Fibroblast of lung (primary cell): ENCODE results near the gene PSTPIP2. TPM values are rescaled to one million over a fixed set of nuclear protein-coding genes. Genes with fewer than 3 reads are reported as not detected.
A peak's percentile ranks its signal among the peaks of the same experiment; 100 is the strongest.

Source experiments
- DNase-seq, 2 donors: peaks; one replicate each; pipeline versions ENCODE4 v3.0.0 to v3.0.0-alpha.2; 2010; ENCODE audit warnings: low read depth in 2 of 2
- H2AFZ ChIP-seq: 2 replicates; pipeline ENCODE4 v1.5.1; 2012; ENCODE audit warnings: low read length, control low read depth, inconsistent platforms
- H3K27ac ChIP-seq: 2 replicates; pipeline ENCODE4 v1.5.1; 2011; ENCODE audit warnings: low read length, control low read depth; ENCODE audit not compliant: insufficient read depth
- H3K27me3 ChIP-seq: 2 replicates; pipeline ENCODE4 v1.5.1; 2011; ENCODE audit warnings: mild to moderate bottlenecking, low read length; ENCODE audit not compliant: control insufficient read depth, insufficient read depth
- H3K36me3 ChIP-seq: 2 replicates; pipeline ENCODE4 v1.5.1; 2011; ENCODE audit warnings: low read length; ENCODE audit not compliant: control insufficient read depth, insufficient read depth
- H3K4me1 ChIP-seq: 2 replicates; pipeline ENCODE4 v1.5.1; 2011; ENCODE audit warnings: low read length; ENCODE audit not compliant: control insufficient read depth, insufficient read depth; ENCODE audit errors: extremely low read depth
- H3K4me2 ChIP-seq: 2 replicates; pipeline ENCODE4 v1.5.1; 2011; ENCODE audit warnings: low read length, control low read depth; ENCODE audit not compliant: insufficient read depth; ENCODE audit errors: extremely low read depth
- H3K4me3 ChIP-seq, 4 experiments: fragments of 200-600 bp in 1 of 4; sonication (generic) in 1 of 4; replicated peaks in 1 of 4; 2 replicates each; pipeline ENCODE4 v1.5.1; 2011 to 2016; ENCODE audit warnings: low read length in 4 of 4, low read depth in 3 of 4, mild to moderate bottlenecking in 3 of 4, control low read depth in 2 of 4, inconsistent platforms in 1 of 4, mixed read lengths in 1 of 4; ENCODE audit not compliant: insufficient read depth in 1 of 4; ENCODE audit errors: control extremely low read depth in 1 of 4
- H3K79me2 ChIP-seq: 2 replicates; pipeline ENCODE4 v1.5.1; 2012; ENCODE audit warnings: mild to moderate bottlenecking, low read length, inconsistent platforms; ENCODE audit not compliant: control insufficient read depth, insufficient read depth
- H3K9ac ChIP-seq: 2 replicates; pipeline ENCODE4 v1.5.1; 2011; ENCODE audit warnings: mild to moderate bottlenecking, low read length, control low read depth; ENCODE audit not compliant: insufficient read depth
- H3K9me3 ChIP-seq: 2 replicates; pipeline ENCODE4 v1.5.1; 2012; ENCODE audit warnings: low read depth, low read length; ENCODE audit not compliant: control insufficient read depth, insufficient read depth
- H4K20me1 ChIP-seq: 2 replicates; pipeline ENCODE4 v1.5.1; 2011; ENCODE audit warnings: low read length; ENCODE audit not compliant: control insufficient read depth, insufficient read depth; ENCODE audit errors: extremely low read depth
- CTCF ChIP-seq, 2 donors: IDR thresholded peaks in 1 of 2; conservative IDR thresholded peaks in 1 of 2; 1 replicate in 1 of 2; 2 replicates in 1 of 2; pipeline ENCODE4 v1.5.1; 2011 to 2012; ENCODE audit warnings: low read length in 2 of 2, control low read depth in 1 of 2, inconsistent platforms in 1 of 2, low read depth in 1 of 2, mild to moderate bottlenecking in 1 of 2
- EZH2 ChIP-seq: IDR thresholded peaks from 2 replicates; pipeline ENCODE4 v1.5.1; 2012; ENCODE audit warnings: low read length, control low read depth, mild to moderate bottlenecking; ENCODE audit errors: missing control alignments
- polyA plus RNA-seq, 2 donors: library from polyadenylated mRNA; depleted of rRNA in 1 of 2; stranded (reverse) in 1 of 2; unstranded in 1 of 2; fragments of >200 nt; gene quantifications; 2 replicates each; pipeline ENCODE4 v1.2.1, GENCODE V29; 2011 to 2012; ENCODE audit warnings: missing spikeins in 1 of 2
- total RNA-seq: library from RNA; depleted of rRNA; stranded (reverse); fragments of >200 nt; gene quantifications from 2 replicates; pipeline ENCODE4 v1.2.1, GENCODE V29; 2014

The PSTPIP2 gene
- total and polyA plus RNA-seq, 2 donors (not counting 1 experiment from before 2014, with no cell fraction given), result 13.4 to 18.4 TPM

GRCh38 chr18:46010676-46011075, 61.4 kb downstream of the PSTPIP2 start:
- H3K79me2 ChIP-seq, result no peaks in the 10 kb centered on the region
- no peaks in the 10 kb centered on the region for H3K27me3 ChIP-seq
- no peaks in the 10 kb centered on the region for H4K20me1 ChIP-seq
- DNase-seq, result peak in 1 of 2 donors; percentile 8
- TF ChIP-seq EZH2 (no peak), CTCF (conservative IDR thresholded peaks at IDR 0.05 in 1 of 2, IDR thresholded peaks at IDR 0.05 in 1 of 2; ENCODE audit: low read depth in 1 of 2, low read length in 2 of 2) (no peak)
- H3K9ac ChIP-seq, result no peak overlapping the region
- H3K4me1 ChIP-seq, result no peaks in the 10 kb centered on the region
- H2AFZ ChIP-seq, result no peak overlapping the region
- no peaks in the 10 kb centered on the region for H3K9me3 ChIP-seq
- H3K4me2 ChIP-seq, result no peak overlapping the region
- H3K27ac ChIP-seq, result no peak overlapping the region
- H3K36me3 ChIP-seq, result peaks cover 2% of the 10 kb centered on the region
- no peak overlapping the region for H3K4me3 ChIP-seq

GRCh38 chr18:46010050-46010449, 62.0 kb downstream of the PSTPIP2 start:
- no peak overlapping the region for H3K4me2 ChIP-seq
- H3K27me3 ChIP-seq, result no peaks in the 10 kb centered on the region
- H2AFZ ChIP-seq, result no peak overlapping the region
- no peaks in the 10 kb centered on the region for H3K4me1 ChIP-seq
- no peak for TF ChIP-seq CTCF (conservative IDR thresholded peaks at IDR 0.05 in 1 of 2, IDR thresholded peaks at IDR 0.05 in 1 of 2; ENCODE audit: low read depth in 1 of 2, low read length in 2 of 2)
- no peak for TF ChIP-seq EZH2
- no peaks in the 10 kb centered on the region for H4K20me1 ChIP-seq
- no peak for DNase-seq
- H3K9me3 ChIP-seq, result no peaks in the 10 kb centered on the region
- H3K79me2 ChIP-seq, result no peaks in the 10 kb centered on the region
- no peak overlapping the region for H3K4me3 ChIP-seq
- H3K36me3 ChIP-seq, result no peaks in the 10 kb centered on the region
- H3K9ac ChIP-seq, result no peak overlapping the region
- H3K27ac ChIP-seq, result no peak overlapping the region

DNA sequence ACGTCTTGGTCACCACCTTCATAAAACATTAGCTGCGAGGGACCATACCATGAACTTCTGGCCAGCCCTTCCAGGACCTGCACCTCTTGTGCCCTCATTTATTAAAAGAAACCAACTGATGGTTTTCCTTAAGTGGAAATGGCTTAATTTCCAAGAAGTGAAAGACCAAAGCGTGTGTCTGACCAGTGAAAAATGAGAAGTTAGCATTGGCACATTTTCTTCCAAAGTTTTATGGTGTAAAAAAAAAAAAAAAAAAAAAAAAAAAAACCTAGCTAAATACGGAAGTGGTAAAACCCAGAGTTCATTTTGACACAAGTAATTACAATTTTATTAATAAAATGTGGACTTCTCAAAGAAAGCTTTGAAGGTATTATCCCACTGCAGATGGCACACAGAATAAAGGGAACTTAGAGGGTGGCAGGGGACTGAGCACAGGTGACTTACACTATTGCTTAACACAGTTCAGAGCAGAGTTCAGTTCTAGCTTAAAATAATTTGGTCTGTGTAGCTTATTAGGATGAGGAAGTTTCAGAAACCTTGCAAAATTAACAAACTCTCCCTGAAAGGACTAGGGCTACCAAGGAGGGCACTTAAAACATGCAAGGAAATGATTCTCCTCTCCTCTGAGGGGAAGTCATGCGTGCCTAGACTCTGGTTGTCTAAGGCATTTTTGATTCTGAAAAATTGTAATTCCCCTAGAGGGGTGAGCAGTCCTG, 62.8 kb downstream of the PSTPIP2 start:
- no peaks in the 10 kb centered on the region for H3K36me3 ChIP-seq
- H3K4me2 ChIP-seq, result no peak overlapping the region
- no peak overlapping the region for H3K4me3 ChIP-seq
- no peaks in the 10 kb centered on the region for H3K79me2 ChIP-seq
- H3K4me1 ChIP-seq, result no peaks in the 10 kb centered on the region
- no peak for DNase-seq
- H4K20me1 ChIP-seq, result no peaks in the 10 kb centered on the region
- H2AFZ ChIP-seq, result no peak overlapping the region
- no peaks in the 10 kb centered on the region for H3K27me3 ChIP-seq
- H3K27ac ChIP-seq, result no peak overlapping the region
- no peaks in the 10 kb centered on the region for H3K9me3 ChIP-seq
- no peak for TF ChIP-seq EZH2
- no peak for TF ChIP-seq CTCF (conservative IDR thresholded peaks at IDR 0.05 in 1 of 2, IDR thresholded peaks at IDR 0.05 in 1 of 2; ENCODE audit: low read depth in 1 of 2, low read length in 2 of 2)
- H3K9ac ChIP-seq, result no peak overlapping the region
